ENCODE results near the gene TSC2.

DNA sequence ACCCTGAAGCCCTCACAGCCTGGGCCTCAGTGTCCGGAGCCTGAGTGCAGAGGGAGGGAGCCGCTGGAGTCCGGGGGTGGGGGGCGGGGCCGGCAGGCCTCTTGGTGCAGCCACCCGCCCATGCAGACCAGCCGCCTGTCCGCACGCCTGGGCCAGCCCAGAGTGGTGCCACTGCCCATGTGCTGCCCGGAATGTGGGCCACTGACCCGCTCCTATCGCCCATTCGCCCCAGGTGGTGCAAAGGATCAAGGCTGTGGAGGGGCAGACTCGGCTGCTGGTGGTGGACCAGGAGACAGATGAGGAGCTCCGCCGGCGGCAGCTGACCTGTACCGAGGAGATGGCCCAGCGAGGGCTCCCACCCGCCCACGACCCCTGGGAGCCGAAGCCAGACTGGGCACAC, 18.4 kb upstream of the TSC2 start:
- TF ChIP-seq, protein P1, sequence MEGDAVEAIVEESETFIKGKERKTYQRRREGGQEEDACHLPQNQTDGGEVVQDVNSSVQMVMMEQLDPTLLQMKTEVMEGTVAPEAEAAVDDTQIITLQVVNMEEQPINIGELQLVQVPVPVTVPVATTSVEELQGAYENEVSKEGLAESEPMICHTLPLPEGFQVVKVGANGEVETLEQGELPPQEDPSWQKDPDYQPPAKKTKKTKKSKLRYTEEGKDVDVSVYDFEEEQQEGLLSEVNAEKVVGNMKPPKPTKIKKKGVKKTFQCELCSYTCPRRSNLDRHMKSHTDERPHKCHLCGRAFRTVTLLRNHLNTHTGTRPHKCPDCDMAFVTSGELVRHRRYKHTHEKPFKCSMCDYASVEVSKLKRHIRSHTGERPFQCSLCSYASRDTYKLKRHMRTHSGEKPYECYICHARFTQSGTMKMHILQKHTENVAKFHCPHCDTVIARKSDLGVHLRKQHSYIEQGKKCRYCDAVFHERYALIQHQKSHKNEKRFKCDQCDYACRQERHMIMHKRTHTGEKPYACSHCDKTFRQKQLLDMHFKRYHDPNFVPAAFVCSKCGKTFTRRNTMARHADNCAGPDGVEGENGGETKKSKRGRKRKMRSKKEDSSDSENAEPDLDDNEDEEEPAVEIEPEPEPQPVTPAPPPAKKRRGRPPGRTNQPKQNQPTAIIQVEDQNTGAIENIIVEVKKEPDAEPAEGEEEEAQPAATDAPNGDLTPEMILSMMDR (IDR thresholded peaks at IDR 0.05; ENCODE audit: low read depth, low read length, missing input control): no peak
- TF ChIP-seq, protein P2, sequence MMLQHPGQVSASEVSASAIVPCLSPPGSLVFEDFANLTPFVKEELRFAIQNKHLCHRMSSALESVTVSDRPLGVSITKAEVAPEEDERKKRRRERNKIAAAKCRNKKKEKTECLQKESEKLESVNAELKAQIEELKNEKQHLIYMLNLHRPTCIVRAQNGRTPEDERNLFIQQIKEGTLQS (IDR thresholded peaks at IDR 0.05): no peak
- TF ChIP-seq, protein P3, sequence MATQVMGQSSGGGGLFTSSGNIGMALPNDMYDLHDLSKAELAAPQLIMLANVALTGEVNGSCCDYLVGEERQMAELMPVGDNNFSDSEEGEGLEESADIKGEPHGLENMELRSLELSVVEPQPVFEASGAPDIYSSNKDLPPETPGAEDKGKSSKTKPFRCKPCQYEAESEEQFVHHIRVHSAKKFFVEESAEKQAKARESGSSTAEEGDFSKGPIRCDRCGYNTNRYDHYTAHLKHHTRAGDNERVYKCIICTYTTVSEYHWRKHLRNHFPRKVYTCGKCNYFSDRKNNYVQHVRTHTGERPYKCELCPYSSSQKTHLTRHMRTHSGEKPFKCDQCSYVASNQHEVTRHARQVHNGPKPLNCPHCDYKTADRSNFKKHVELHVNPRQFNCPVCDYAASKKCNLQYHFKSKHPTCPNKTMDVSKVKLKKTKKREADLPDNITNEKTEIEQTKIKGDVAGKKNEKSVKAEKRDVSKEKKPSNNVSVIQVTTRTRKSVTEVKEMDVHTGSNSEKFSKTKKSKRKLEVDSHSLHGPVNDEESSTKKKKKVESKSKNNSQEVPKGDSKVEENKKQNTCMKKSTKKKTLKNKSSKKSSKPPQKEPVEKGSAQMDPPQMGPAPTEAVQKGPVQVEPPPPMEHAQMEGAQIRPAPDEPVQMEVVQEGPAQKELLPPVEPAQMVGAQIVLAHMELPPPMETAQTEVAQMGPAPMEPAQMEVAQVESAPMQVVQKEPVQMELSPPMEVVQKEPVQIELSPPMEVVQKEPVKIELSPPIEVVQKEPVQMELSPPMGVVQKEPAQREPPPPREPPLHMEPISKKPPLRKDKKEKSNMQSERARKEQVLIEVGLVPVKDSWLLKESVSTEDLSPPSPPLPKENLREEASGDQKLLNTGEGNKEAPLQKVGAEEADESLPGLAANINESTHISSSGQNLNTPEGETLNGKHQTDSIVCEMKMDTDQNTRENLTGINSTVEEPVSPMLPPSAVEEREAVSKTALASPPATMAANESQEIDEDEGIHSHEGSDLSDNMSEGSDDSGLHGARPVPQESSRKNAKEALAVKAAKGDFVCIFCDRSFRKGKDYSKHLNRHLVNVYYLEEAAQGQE (IDR thresholded peaks at IDR 0.05): no peak

Data from liver (tissue), 3 donors.